Fibroblast of skin of abdomen (primary cell): ENCODE data around the gene DHRS1.

Source experiments
- DNase-seq: peaks from one replicate; pipeline ENCODE4 v3.0.0-alpha.2; 2013

Gene DHRS1

DNA sequence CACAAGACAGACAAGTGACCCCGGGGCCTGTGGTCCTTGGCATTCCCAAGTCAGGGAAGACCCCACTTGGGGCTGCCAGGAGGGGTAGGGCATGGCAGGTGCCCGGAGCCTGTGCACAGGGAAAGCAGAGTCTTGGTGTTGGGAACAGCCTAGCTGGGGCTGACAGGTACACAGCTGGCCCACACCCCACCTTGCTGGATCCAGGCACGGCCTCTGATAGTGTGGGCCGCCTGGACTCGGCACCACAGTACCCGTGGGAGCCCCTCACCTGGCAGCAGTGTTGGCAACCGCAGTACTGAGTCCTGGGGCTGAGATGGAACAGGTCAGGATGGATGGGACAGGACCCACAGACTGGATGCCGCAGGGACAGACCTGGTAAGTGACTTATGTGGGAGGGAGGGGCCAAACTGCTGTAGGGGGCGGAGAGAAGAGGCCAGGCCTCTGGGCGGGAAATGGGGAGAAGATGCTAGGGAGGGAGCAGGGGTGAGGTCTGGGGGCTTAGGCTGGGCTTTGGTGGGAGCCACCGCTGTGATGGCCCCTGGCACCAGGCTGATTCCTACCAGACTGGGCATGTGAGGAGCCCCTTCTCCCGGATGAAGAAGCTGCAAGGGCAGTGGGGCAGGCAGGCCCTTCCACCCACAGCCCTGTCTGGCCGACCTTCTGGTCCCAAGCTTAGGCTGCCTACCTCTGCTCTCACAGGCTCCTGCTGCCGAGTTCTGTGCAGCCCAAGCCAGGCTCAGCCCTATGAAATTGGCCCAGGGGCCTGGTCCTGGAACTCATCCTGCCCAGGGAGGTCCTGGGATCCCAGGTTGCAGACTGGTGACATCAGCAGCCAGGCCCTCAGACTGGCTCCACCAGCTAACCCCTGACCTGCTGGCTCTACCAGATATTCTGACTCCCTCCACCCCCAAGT is 36.5 kb downstream of the DHRS1 start, which contains the start of gene TGM1:
Gene TGM1 (minus strand): TSS at position 357 of the 913 bp plus-strand sequence. CDS start 825 bp downstream, outside the sequence.
- DNase-seq: no peak

DNA sequence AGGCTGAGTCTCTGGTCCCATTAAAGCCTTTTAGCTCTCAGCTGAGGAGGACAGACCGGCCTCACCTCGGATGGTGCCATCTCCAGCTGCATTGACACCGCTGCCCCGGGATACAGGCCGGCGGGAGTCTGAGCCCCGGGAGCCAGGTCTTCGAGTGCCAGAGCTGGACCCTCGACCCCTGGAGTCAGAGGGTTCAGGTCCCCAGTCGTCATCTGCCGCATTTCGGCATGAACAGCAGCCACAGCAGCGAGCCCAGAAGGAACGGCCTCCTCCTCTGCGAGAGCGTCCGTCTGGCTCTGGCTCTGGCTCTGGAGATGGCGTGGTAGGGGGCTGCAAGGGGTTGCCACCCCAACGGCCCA is 37.6 kb downstream of the DHRS1 start:
- DNase-seq: no peak

DNA sequence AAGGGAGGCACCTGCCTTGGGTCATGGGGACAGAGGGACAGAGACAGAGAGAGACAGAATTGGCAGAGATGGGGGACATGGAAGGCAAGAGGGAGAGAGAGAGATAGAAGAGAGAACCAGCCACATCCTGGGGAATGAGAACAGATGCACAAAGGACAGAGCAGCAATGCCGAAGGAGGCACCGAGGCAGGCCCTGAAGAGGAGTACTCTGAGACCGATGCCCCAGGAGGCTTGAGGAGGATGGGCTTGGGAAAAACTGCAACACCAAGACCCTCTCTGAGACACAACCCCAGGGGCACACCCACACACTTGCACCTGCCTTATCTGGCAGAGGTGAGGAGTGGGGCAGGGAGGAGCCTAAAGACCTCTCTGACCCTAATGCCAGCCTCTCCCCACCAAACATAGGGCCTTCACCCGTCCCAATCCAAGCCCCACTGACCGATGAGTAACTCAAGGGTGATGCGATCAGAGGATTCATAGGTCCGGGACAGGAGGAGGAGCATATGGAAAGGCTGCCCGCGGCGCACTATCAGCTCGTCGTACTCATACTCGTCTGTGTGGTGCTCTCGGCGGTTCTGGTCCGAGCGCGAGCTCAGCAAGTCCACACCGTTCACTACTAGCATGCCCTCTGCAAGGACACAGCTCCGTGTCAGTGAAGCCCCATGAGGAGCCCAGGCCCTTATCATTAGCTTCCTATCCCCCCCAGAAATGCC is 38.2 kb downstream of the DHRS1 start:
- no peak for DNase-seq

- no peak for DNase-seq
Measured at GRCh38 chr14:24260780-24261157, 38.8 kb downstream of the DHRS1 start.

DNA sequence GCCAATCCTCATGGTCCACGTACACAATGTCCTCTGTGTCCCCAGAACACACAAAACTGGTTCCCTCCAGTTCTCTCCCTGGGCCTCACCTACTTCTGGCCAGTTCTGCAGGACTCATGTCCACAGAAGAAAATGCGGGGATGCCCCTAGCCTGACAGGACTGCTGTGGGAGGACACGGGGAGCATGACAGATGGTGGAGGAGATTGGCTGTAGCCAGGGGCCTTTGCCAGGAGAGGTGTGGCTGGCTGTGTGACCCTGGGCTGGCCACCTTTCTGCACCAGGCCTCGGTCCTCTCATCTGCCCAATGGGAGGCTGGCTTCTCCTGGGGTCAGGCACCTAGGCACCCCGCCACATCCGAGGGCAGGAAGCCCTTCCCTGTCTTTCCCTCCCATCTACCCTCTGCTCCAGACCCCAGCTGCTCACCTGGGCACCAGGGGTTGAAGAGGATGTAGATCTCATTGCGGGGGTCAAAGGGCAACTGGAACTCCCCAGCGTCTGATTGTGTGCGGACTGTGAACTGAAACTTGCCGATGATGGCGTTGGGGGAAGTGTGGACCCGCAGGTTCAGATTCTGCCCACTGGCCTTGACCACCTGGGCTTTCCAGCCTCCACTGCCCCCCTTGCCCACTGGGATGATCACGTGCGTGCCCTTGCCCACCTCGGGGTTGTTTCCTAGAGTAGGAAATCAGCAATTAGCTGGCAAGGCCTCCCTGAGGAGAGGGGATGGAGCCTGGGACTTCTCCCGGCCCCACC is 39.4 kb downstream of the DHRS1 start:
- no peak for DNase-seq

DNA sequence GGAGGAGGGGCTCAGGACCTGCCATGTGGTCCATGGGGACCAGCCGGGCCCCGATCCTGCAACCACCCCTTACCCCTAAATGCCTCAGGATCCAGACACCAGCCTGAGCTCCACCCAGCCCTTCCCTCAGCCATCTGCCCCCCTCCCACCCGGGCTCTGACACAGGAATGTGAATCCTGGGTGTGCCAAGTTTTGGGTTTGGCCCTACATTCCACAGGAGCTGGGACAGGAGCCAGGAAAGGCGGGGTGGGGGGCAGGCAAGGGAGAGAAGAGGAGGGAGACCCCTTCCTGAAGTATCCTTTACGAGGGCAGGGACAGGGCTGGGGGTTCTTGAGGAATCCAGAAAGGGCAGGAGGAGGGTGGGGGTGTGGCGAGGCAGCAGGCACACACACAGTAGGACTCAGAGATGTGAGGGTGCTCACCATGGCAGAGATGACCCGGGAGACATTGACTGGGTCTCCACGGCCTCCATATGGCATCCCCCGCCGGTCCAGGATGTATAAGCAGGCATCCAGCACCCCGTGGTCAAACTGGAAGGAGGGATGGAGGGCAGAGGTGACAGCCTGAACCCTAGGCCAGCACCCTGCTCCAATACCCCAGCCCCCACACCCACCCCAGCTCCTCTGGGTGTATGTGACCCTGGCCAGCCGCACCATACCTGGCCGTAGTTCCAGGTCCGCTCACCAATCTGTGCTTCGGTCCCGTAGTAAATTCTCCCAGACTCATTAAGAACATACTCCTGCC is 40.1 kb downstream of the DHRS1 start:
- DNase-seq: peak; percentile 78

GRCh38 chr14:24258548-24259265 is 40.9 kb downstream of the DHRS1 start:
- DNase-seq: no peak

- DNase-seq: no peak
Measured at GRCh38 chr14:24258119-24258518, 41.5 kb downstream of the DHRS1 start.

- no peak for DNase-seq
Measured at GRCh38 chr14:24256960-24257359, 42.6 kb downstream of the DHRS1 start.

DNA sequence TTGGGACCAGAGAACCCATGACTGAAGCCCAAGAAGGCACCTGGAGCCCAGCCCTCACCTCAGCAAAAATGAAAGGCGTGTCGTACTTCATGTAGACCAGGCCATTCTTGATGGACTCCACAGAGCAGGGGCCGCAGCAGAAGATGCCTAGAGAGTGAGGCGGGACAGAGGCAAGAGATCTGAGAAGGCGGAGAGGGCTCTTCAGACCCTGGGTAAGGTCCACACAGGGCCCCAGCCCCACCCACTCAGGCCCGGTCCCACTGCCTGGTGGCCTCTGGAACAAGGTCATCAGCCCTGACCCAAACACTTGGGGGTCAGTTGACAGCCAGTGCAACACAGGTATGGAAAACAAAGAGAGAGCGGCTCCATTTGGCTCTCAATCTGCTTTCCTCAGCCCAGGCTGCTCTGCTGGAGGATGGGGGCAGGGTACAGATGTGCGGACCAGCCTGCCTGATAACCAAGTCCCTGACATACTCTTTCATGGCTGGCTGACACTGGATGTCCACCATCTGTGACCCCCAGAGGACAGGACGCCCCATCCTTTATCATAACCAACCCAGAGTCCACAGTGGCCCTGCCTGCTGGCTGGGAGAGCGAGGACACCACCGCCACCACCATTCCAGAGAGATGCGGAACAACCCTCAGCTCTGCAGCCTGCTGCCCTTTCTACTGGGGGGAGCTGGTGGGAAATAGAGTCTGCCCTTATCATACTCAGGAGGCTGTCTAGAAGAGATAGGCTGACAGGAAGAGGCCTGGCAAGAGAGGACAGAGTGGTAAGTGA is 43.5 kb downstream of the DHRS1 start:
- DNase-seq: no peak

DNA sequence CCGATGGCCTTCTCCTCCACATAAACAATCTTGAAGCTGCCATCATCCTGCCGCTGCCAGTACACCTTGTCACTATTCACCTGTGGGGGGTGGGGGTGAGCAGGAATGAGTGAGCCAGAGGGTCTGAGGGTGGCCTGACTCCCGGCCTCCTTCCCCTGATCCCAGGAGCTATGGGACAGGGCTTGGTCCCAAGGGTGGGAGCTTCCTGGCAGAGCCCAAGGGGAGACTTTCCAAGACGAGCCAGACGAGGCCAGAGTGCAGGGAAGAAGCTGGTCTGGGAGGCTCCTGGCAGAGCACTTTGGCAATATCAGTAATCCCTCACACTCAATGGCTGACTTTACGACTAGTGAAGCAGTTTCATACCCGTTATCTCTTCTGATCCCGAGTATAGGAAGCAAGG is 44.1 kb downstream of the DHRS1 start:
- DNase-seq: no peak

DNA sequence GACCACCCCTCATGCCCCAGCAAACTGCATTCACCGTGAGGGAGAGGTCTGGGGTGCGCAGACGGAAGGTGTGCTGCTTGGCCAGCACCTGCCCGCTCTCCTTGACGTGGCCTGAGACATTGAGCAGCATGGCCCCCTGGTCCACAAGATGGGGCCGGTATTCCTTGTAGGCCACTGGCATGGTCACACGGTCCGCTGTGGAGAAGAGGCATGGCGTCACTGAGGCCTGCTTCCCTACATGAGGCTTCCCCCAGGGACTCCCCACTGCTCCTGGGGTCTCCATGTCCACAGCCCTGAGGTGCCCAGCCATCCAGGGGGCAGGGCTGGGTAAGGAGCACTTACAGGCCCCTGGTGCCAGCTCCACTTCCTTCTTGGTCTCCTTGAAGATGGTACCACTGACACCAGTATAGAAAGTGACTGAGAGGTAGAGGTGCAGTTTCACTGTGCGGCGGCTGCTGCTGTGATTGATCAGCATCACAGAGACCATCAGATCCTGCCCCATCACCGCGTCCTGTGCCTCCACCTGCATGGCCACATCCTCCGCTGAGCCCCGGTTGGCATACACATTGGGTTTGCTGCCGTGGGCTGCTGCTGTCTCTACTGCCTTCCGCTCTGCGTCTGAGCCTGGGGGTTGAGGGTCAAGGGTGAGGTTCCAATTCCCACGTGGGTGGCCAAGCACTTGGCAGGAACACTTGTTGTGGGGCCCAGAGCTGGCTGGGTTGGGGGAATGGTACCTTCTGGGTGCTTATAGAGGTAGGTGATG is 44.8 kb downstream of the DHRS1 start:
- no peak for DNase-seq

- no peak for DNase-seq
Measured at GRCh38 chr14:24253936-24254335, 45.6 kb downstream of the DHRS1 start.

- DNase-seq: no peak
Measured at GRCh38 chr14:24252289-24253124, 47.1 kb downstream of the DHRS1 start.

DNA sequence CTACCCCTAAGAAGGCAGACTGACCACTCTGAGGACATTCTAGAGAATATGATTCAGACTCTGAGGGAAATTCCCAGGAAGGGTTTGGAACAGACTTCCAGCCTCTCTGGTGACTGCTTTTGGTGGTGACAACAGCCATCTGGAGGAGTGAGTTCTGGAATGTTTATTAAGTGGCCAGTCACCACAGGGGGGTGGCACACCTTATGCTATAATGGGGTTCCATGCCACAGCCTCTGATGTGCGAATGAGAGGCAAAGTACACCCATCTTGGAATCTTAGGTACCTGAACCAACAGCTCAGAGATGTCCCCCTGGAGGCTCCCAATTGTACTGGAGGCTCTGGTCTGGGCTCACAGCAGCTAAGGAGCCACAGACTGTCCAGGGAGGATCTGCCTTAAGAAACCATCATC is 47.7 kb downstream of the DHRS1 start:
- peak; percentile 31 for DNase-seq

- no peak for DNase-seq
Measured at GRCh38 chr14:24250354-24250753, 49.2 kb downstream of the DHRS1 start.

DNA sequence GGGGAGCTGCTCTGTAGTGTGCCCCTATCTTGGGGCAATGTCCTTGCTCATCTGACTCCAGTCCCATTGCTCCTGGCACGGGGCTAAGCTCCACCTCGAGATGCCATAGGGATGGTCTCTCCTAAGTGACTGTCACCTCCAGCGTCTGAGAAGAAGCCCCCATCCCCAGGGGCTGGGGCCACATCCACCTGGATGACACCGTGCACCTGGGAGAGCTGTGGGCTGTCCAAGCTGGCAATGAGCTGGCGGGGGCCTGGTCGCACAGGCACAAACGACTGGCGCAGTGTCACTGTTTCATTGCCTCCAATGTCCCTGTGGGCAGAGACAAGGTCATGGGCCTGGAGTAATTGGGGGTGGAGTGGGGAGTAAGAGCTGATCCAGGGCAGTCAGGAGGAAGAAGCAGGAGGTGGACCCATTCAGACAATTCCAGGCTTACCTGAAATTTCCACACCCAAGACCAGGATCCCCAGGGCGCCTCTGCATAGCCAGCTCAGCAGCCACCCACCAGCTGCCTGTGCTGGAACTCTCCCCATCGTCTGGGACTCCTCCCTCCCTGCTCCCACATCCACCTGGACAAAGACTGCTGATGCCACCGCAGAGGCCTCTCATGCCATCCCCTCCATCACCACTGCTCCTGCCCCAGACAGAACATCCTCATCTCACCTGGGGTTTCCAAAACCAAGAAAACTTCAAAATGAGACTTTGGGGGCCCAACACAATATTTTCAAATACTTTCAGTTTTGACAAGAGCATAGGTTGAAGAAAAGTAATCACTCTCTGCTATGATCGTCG is 50.2 kb downstream of the DHRS1 start:
- no peak for DNase-seq

- DNase-seq: no peak
Measured at GRCh38 chr14:24247422-24247821, 52.2 kb downstream of the DHRS1 start.
